ENCODE measurements around the gene DCANP1.

DNA sequence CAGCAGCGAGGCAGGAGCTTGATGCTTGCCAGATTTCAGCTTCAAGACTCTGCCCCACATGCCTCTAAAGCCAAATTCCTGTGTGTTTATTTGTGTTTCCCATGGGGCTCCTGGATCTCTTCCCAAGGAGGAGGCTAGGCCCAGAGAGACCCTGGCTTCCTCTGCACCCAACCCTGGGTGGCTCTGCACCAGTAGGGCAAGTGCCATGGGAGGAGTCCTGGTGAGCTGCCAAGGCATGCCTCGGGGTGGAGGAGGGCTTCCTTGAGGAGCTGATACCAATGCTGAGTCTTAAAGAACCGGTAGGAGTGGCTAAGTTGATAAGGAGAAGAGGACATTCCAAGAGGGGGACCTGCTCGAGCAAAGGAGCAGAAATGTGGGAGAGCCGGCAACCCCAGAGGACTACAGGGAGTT, 11.8 kb upstream of the DCANP1 start:
- TF ChIP-seq POLR2AphosphoS5 (IDR thresholded peaks at IDR 0.05; ENCODE audit: borderline replicate concordance, low read depth, low read length): no peak
- TF ChIP-seq EZH2 (IDR thresholded peaks at IDR 0.05): no peak
